GM21825 (cell line): ENCODE data around the gene NOSTRIN.
"Not testable (repeated sequence)": the region's sequence is repeated elsewhere in the genome, so short reads cannot be mapped to it uniquely, and the experiment has no call there.

Experiments
- ATAC-seq: cut with Tn5 transposase; IDR thresholded peaks from one replicate; pipeline ENCODE4 v1.9.1; 2021; ENCODE audit warnings: mild to moderate bottlenecking, moderate library complexity; ENCODE audit not compliant: unreplicated experiment

Gene NOSTRIN

GRCh38 chr2:168819050-168819715 is 16.7 kb downstream of the NOSTRIN start:
- ATAC-seq = no peak

- ATAC-seq = no peak
Observed at GRCh38 chr2:168819829-168820489, 17.5 kb downstream of the NOSTRIN start.

- no peak for ATAC-seq
Observed at GRCh38 chr2:168821577-168821976, 19.1 kb downstream of the NOSTRIN start.

- no peak for ATAC-seq
Observed at GRCh38 chr2:168821992-168822391, 19.6 kb downstream of the NOSTRIN start.

GRCh38 chr2:168825126-168825525 is 22.7 kb downstream of the NOSTRIN start:
- ATAC-seq = no peak

GRCh38 chr2:168830958-168831357 is 28.5 kb downstream of the NOSTRIN start:
- ATAC-seq = no peak

GRCh38 chr2:168831662-168832061 is 29.2 kb downstream of the NOSTRIN start:
- no peak for ATAC-seq

GRCh38 chr2:168835969-168836368 is 33.5 kb downstream of the NOSTRIN start:
- no peak for ATAC-seq

- no peak for ATAC-seq
Observed at GRCh38 chr2:168841445-168841844, 39.0 kb downstream of the NOSTRIN start.

GRCh38 chr2:168843253-168843652 is 40.8 kb downstream of the NOSTRIN start:
- no peak for ATAC-seq

GRCh38 chr2:168848225-168848624 is 45.8 kb downstream of the NOSTRIN start:
- no peak for ATAC-seq

GRCh38 chr2:168849610-168850009 is 47.2 kb downstream of the NOSTRIN start:
- no peak for ATAC-seq

- no peak for ATAC-seq
Observed at GRCh38 chr2:168850846-168851245, 48.4 kb downstream of the NOSTRIN start.

- no peak for ATAC-seq
Observed at GRCh38 chr2:168851674-168852320, 49.4 kb downstream of the NOSTRIN start.

GRCh38 chr2:168852481-168852880 is 50.0 kb downstream of the NOSTRIN start:
- no peak for ATAC-seq

- ATAC-seq = no peak
Observed at GRCh38 chr2:168853471-168853870, 51.0 kb downstream of the NOSTRIN start.

- ATAC-seq = no peak
Observed at GRCh38 chr2:168854651-168855050, 52.2 kb downstream of the NOSTRIN start.

GRCh38 chr2:168855601-168856000 is 53.2 kb downstream of the NOSTRIN start:
- ATAC-seq = no peak

- no peak for ATAC-seq
Observed at GRCh38 chr2:168858146-168858545, 55.7 kb downstream of the NOSTRIN start.

GRCh38 chr2:168867164-168867563 is 64.7 kb downstream of the NOSTRIN start:
- not testable (repeated sequence) for ATAC-seq

GRCh38 chr2:168870369-168870768 is 67.9 kb downstream of the NOSTRIN start:
- ATAC-seq = not testable (repeated sequence)

GRCh38 chr2:168870824-168871223 is 68.4 kb downstream of the NOSTRIN start:
- not testable (repeated sequence) for ATAC-seq
